Endodermal cell (in vitro differentiated cells): Measurements from ENCODE around the gene CCSER1. TPM values are rescaled to one million over a fixed set of nuclear protein-coding genes. Genes with fewer than 3 reads are reported as not detected.

Source experiments
- DNase-seq: peaks from one replicate; pipeline ENCODE4 v3.0.0-alpha.2; 2017
- H3K27ac ChIP-seq: 2 replicates; pipeline ENCODE4 v1.5.1; 2013; ENCODE audit warnings: mild to moderate bottlenecking, low read depth, low read length, moderate library complexity
- H3K27me3 ChIP-seq: 2 replicates; pipeline ENCODE4 v1.6.1; 2013; ENCODE audit warnings: mild to moderate bottlenecking, low read length, moderate library complexity; ENCODE audit not compliant: insufficient read depth, control insufficient read depth, poor library complexity, severe bottlenecking
- H3K36me3 ChIP-seq: 2 replicates; pipeline ENCODE4 v1.7.0; 2013; ENCODE audit warnings: mild to moderate bottlenecking, low read length, moderate library complexity; ENCODE audit not compliant: control insufficient read depth, insufficient read depth
- H3K4me1 ChIP-seq: one replicate; pipeline ENCODE4 v1.7.0; 2013; ENCODE audit warnings: low read length; ENCODE audit not compliant: control insufficient read depth, insufficient read depth
- H3K4me3 ChIP-seq: 2 replicates; pipeline ENCODE4 v1.5.1; 2013; ENCODE audit warnings: mild to moderate bottlenecking, low read length, moderate library complexity
- H3K9ac ChIP-seq: 2 replicates; pipeline ENCODE4 v1.6.1; 2013; ENCODE audit warnings: mild to moderate bottlenecking, low read length, moderate library complexity; ENCODE audit not compliant: poor library complexity, severe bottlenecking; ENCODE audit errors: extremely low read depth
- H3K9me3 ChIP-seq: 2 replicates; pipeline ENCODE4 v1.6.1; 2013; ENCODE audit warnings: mild to moderate bottlenecking, low read length, moderate library complexity; ENCODE audit not compliant: control insufficient read depth
- H3K27ac Mint-ChIP-seq: 2 replicates; pipeline ENCODE4 v1.8.0; 2020; ENCODE audit warnings: mixed read lengths
- H3K27me3 Mint-ChIP-seq: 2 replicates; pipeline ENCODE4 v1.8.0; 2021; ENCODE audit warnings: mild to moderate bottlenecking, mixed read lengths; ENCODE audit not compliant: insufficient read depth
- H3K36me3 Mint-ChIP-seq: 2 replicates; pipeline ENCODE4 v1.8.0; 2020; ENCODE audit warnings: low read depth, mixed read lengths
- H3K4me1 Mint-ChIP-seq: 2 replicates; pipeline ENCODE4 v1.8.0; 2020; ENCODE audit warnings: mixed read lengths
- H3K4me3 Mint-ChIP-seq: 2 replicates; pipeline ENCODE4 v1.8.0; 2020; ENCODE audit warnings: mild to moderate bottlenecking, moderate library complexity, mixed read lengths
- H3K9me3 Mint-ChIP-seq: 2 replicates; pipeline ENCODE4 v1.8.0; 2020; ENCODE audit warnings: mild to moderate bottlenecking, mixed read lengths
- WGBS, 2 experiments: methylation state at CpG; one replicate each; pipeline versions ENCODE4 v1.1.5 to v1.1.7; 2013; ENCODE audit warnings: missing lambda C conversion rate in 2 of 2, mixed read lengths in 1 of 2; ENCODE audit not compliant: insufficient coverage in 1 of 2, insufficient read length in 1 of 2; 5-methylcytosine and 5-hydroxymethylcytosine counted together
- total RNA-seq, 2 donors: library from RNA; stranded (reverse); fragmentation: NEBNext Ultra II Directional in 1 of 2; extraction: Animal tissue kit (Norgen Biotek cat#: 25700) in 1 of 2; gene quantifications; 2 replicates in 1 of 2; 3 replicates in 1 of 2; pipeline ENCODE4 v1.2.1, GENCODE V29; 2021
- TF ChIP-seq, protein P1 (sequence below): fragments of 200-600 bp; sonication (generic); conservative IDR thresholded peaks from 2 replicates; pipeline ENCODE4 v1.5.0; 2021; ENCODE audit warnings: antibody characterized with exemption, mild to moderate bottlenecking

CCSER1 gene
- total RNA-seq, 2 donors from 2014 or later: 1.1 to 2.2 TPM

DNA sequence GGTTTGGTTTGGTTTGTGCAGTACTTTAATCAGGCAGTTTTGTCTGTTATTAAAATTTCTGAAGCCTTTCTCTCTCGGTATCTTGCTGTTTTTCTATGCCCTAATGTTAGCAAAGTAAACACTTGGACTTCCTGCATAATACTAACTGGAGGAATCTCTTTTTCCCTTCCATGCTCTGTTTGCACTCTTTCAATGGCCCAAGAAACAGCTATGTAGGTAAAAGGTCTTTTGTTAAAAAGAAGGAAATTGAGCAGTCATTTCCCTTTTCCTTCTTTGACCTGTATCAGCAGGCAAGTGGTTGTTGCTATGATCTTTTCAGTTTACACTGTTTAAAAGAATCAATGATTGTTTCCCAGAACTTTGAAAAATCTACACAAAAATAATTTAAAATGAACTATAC lies 82.7 kb downstream of the CCSER1 start:
- H3K9ac ChIP-seq: no peak overlapping the region
- TF ChIP-seq, protein P1, sequence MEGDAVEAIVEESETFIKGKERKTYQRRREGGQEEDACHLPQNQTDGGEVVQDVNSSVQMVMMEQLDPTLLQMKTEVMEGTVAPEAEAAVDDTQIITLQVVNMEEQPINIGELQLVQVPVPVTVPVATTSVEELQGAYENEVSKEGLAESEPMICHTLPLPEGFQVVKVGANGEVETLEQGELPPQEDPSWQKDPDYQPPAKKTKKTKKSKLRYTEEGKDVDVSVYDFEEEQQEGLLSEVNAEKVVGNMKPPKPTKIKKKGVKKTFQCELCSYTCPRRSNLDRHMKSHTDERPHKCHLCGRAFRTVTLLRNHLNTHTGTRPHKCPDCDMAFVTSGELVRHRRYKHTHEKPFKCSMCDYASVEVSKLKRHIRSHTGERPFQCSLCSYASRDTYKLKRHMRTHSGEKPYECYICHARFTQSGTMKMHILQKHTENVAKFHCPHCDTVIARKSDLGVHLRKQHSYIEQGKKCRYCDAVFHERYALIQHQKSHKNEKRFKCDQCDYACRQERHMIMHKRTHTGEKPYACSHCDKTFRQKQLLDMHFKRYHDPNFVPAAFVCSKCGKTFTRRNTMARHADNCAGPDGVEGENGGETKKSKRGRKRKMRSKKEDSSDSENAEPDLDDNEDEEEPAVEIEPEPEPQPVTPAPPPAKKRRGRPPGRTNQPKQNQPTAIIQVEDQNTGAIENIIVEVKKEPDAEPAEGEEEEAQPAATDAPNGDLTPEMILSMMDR: no peak
- Mint-ChIP-seq H3K9me3 (peaks cover 8% of the 10 kb centered on the region), H3K36me3 (no peaks in the 10 kb centered on the region), H3K4me3 (no peak overlapping the region), H3K27ac (no peak overlapping the region), H3K27me3 (no peaks in the 10 kb centered on the region), H3K4me1 (peaks cover 3% of the 10 kb centered on the region)
- H3K4me3 ChIP-seq: no peak overlapping the region
- H3K36me3 ChIP-seq: no peaks in the 10 kb centered on the region
- H3K4me1 ChIP-seq: no peaks in the 10 kb centered on the region
- WGBS, 2 experiments: 84% methylated on average over 1 of the region's 1 CpG; no CpG with 5 or more reads in 1 of the 2 experiments
- no peak overlapping the region for H3K27ac ChIP-seq
- no peaks in the 10 kb centered on the region for H3K27me3 ChIP-seq
- DNase-seq: no peak
- no peaks in the 10 kb centered on the region for H3K9me3 ChIP-seq

DNA sequence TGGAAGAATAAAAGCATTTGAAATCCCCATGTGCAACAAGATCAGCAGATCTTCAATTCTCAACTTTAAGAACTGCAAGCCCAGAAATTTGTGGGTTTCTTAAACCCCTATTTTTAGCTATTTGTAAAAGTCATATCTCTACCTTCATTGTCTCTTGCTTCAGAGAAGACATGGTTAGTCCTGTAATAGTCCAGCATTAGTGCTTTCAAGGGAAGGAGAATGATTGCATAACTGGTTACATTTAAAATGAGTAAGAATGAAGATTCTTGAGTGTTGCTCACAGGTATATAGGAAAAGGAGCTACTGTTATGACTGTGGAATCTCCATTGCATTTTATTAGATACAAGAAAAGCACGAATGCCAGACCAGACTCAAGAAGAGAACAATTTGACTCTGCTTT lies 84.0 kb downstream of the CCSER1 start:
- no peak overlapping the region for H3K4me3 Mint-ChIP-seq

DNA sequence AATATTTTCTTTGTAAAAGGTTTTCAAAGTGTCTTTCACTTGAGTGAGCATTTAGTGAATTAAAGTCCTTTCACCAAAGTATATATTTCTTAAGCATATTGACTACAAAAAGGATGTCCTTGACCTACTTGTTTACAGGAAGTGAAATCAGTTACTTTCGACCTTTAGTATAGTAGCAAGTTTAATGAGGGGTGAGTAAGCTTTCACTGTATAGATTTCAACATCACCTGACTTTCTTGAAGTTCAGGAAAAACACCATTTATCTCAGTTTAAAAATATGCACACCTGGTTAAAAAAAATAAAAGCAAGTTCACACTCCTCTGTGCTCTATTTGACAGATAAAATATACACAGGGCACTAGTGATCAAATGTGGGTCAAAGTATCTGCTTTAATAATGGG lies 88.1 kb downstream of the CCSER1 start:
- Mint-ChIP-seq H3K4me3 (no peak overlapping the region), H3K4me1 (no peaks in the 10 kb centered on the region), H3K27me3 (no peaks in the 10 kb centered on the region), H3K27ac (no peak overlapping the region), H3K36me3 (no peaks in the 10 kb centered on the region), H3K9me3 (no peaks in the 10 kb centered on the region)
- Histone ChIP-seq H3K9ac (no peak overlapping the region), H3K9me3 (no peaks in the 10 kb centered on the region), H3K36me3 (no peaks in the 10 kb centered on the region), H3K4me3 (no peak overlapping the region), H3K27me3 (no peaks in the 10 kb centered on the region), H3K4me1 (no peaks in the 10 kb centered on the region), H3K27ac (no peak overlapping the region)
- TF ChIP-seq, protein P1: no peak
- WGBS, 2 experiments: 88% methylated on average over 1 of the region's 1 CpG; no CpG with 5 or more reads in 1 of the 2 experiments
- no peak for DNase-seq

More for the DNA sequence above, 84.0 kb downstream of the CCSER1 start:
- no peaks in the 10 kb centered on the region for H3K27me3 ChIP-seq
- TF ChIP-seq, protein P1: no peak
- H3K4me1 ChIP-seq: no peaks in the 10 kb centered on the region
- H3K36me3 ChIP-seq: no peaks in the 10 kb centered on the region
- no peak for DNase-seq
- H3K27ac Mint-ChIP-seq: no peak overlapping the region
- no peaks in the 10 kb centered on the region for H3K36me3 Mint-ChIP-seq
- H3K27me3 Mint-ChIP-seq: no peaks in the 10 kb centered on the region
- H3K9ac ChIP-seq: no peak overlapping the region
- H3K9me3 ChIP-seq: no peaks in the 10 kb centered on the region
- no peak overlapping the region for H3K4me3 ChIP-seq
- WGBS, 2 experiments: 92 to 100% methylated on average over 1 of the region's 1 CpG
- H3K27ac ChIP-seq: no peak overlapping the region
- H3K9me3 Mint-ChIP-seq: peaks cover 2% of the 10 kb centered on the region
- H3K4me1 Mint-ChIP-seq: peaks cover 3% of the 10 kb centered on the region
